HepG2 (cell line): ENCODE measurements around the gene PAQR6. TPM values are rescaled to one million over a fixed set of nuclear protein-coding genes. Genes with fewer than 3 reads are reported as not detected.
A peak's percentile ranks its signal among the peaks of the same experiment; 100 is the strongest.

Source experiments
- ATF7 ChIP-seq, 2 experiments: fragments of 450-650 bp in 1 of 2; sonication (generic) in 1 of 2; formaldehyde crosslinking in 1 of 2; IDR thresholded peaks; 2 replicates each; pipeline versions ENCODE4 v1.4.0 to v1.6.1; 2016 to 2020; ENCODE audit warnings: antibody characterized with exemption in 1 of 2, mild to moderate bottlenecking in 1 of 2, missing genetic modification reagents in 1 of 2
- IKZF4 ChIP-seq: sonication (generic); formaldehyde crosslinking; IDR thresholded peaks from 2 replicates; pipeline ENCODE4 v1.5.1; 2020; ENCODE audit warnings: borderline replicate concordance, mild to moderate bottlenecking, low read depth, missing genetic modification reagents; ENCODE audit errors: not compliant biosample characterization
- KDM4B ChIP-seq: sonication (generic); formaldehyde crosslinking; IDR thresholded peaks from 2 replicates; pipeline ENCODE4 v1.4.0; 2020; ENCODE audit warnings: missing genetic modification reagents
- MAFG ChIP-seq: sonication (generic); formaldehyde crosslinking; IDR thresholded peaks from 2 replicates; pipeline ENCODE4 v1.5.1; 2020; ENCODE audit warnings: mild to moderate bottlenecking, missing genetic modification reagents
- MEF2D ChIP-seq: sonication (generic); formaldehyde crosslinking; IDR thresholded peaks from 2 replicates; pipeline ENCODE4 v1.5.1; 2020; ENCODE audit warnings: mild to moderate bottlenecking, missing genetic modification reagents
- MLX ChIP-seq: IDR thresholded peaks from 2 replicates; pipeline ENCODE4 v1.6.1; 2016
- MYC ChIP-seq: sonication (generic); formaldehyde crosslinking; IDR thresholded peaks from 2 replicates; pipeline ENCODE4 v1.9.0; 2021; ENCODE audit warnings: missing genetic modification reagents, borderline replicate concordance
- NFKB2 ChIP-seq: sonication (generic); formaldehyde crosslinking; IDR thresholded peaks from 2 replicates; pipeline ENCODE4 v1.4.0; 2020; ENCODE audit warnings: missing genetic modification reagents, borderline replicate concordance
- PATZ1 ChIP-seq: sonication (generic); formaldehyde crosslinking; IDR thresholded peaks from 2 replicates; pipeline ENCODE4 v1.4.0; 2020; ENCODE audit warnings: missing genetic modification reagents
- RAD51 ChIP-seq: fragments of 450-650 bp; IDR thresholded peaks from 2 replicates; pipeline ENCODE4 v1.6.1; 2016; ENCODE audit warnings: borderline replicate concordance
- RBM22 ChIP-seq: fragments of 200-400 bp; formaldehyde crosslinking; optimal IDR thresholded peaks from 2 replicates; pipeline ENCODE3; 2017; ENCODE audit warnings: mild to moderate bottlenecking, low read length, moderate library complexity
- REPIN1 ChIP-seq: sonication (generic); formaldehyde crosslinking; IDR thresholded peaks from 2 replicates; pipeline ENCODE4 v1.8.0; 2022; ENCODE audit warnings: missing genetic modification reagents, low read depth, mild to moderate bottlenecking, borderline replicate concordance
- SKI ChIP-seq: fragments of 450-650 bp; IDR thresholded peaks from one replicate; pipeline ENCODE4 v1.6.1; 2018; ENCODE audit warnings: mild to moderate bottlenecking; ENCODE audit not compliant: partially characterized antibody
- SP5 ChIP-seq: IDR thresholded peaks from 2 replicates; pipeline ENCODE4 v1.6.1; 2016; ENCODE audit warnings: low read depth, borderline replicate concordance
- TEAD3 ChIP-seq: optimal IDR thresholded peaks from 2 replicates; pipeline ENCODE3; 2016; ENCODE audit warnings: borderline replicate concordance
- ZNF282 ChIP-seq: fragments of 450-650 bp; IDR thresholded peaks from 2 replicates; pipeline ENCODE4 v1.6.1; 2018; ENCODE audit not compliant: partially characterized antibody
- ZNF570 ChIP-seq: sonication (generic); formaldehyde crosslinking; IDR thresholded peaks from 2 replicates; pipeline ENCODE4 v1.4.0; 2020; ENCODE audit warnings: mild to moderate bottlenecking, missing genetic modification reagents, borderline replicate concordance
- ZNF709 ChIP-seq: sonication (generic); formaldehyde crosslinking; IDR thresholded peaks from 2 replicates; pipeline ENCODE4 v1.5.0; 2020; ENCODE audit warnings: mild to moderate bottlenecking, missing genetic modification reagents
- ZNF788 ChIP-seq: sonication (generic); formaldehyde crosslinking; IDR thresholded peaks from 2 replicates; pipeline ENCODE4 v1.5.0; 2020; ENCODE audit warnings: mild to moderate bottlenecking, missing genetic modification reagents, borderline replicate concordance
- polyA plus RNA-seq, 8 experiments: library from polyadenylated mRNA; depleted of rRNA in 3 of 8; stranded (reverse) in 7 of 8; unstranded in 1 of 8; fragments of >200 nt; fragmentation: Illumina TruSeq in 4 of 8; extraction: Trizol in 4 of 8; gene quantifications; 2 replicates each; pipeline versions ENCODE4 v1.2.1 to v1.2.3, GENCODE V29; 2011 to 2016; ENCODE audit warnings: low read depth in 4 of 8, missing spikeins in 1 of 8, mixed read lengths in 1 of 8; ENCODE audit not compliant: insufficient read depth in 1 of 8
- total RNA-seq, 5 experiments: library from RNA; depleted of rRNA; stranded (reverse); fragments of >200 nt; fragmentation: Illumina TruSeq; extraction: Trizol; gene quantifications; 2 replicates each; pipeline ENCODE4 v1.2.3, GENCODE V29; 2016; ENCODE audit warnings: low read depth in 1 of 5
- TF ChIP-seq, protein P1 (sequence below): sonication (generic); formaldehyde crosslinking; conservative IDR thresholded peaks from 2 replicates; pipeline ENCODE4 v1.4.0; 2020; ENCODE audit warnings: missing genetic modification reagents
- TF ChIP-seq, protein P2 (sequence below): sonication (generic); formaldehyde crosslinking; IDR thresholded peaks from 2 replicates; pipeline ENCODE4 v1.9.0; 2021; ENCODE audit warnings: missing genetic modification reagents, mild to moderate bottlenecking, borderline replicate concordance

Gene PAQR6
- total and polyA plus RNA-seq, 2 of the 13 experiments (the other 11 are each of a cell fraction or from before 2014, with no cell fraction given): 0.82 to 1.4 TPM

DNA sequence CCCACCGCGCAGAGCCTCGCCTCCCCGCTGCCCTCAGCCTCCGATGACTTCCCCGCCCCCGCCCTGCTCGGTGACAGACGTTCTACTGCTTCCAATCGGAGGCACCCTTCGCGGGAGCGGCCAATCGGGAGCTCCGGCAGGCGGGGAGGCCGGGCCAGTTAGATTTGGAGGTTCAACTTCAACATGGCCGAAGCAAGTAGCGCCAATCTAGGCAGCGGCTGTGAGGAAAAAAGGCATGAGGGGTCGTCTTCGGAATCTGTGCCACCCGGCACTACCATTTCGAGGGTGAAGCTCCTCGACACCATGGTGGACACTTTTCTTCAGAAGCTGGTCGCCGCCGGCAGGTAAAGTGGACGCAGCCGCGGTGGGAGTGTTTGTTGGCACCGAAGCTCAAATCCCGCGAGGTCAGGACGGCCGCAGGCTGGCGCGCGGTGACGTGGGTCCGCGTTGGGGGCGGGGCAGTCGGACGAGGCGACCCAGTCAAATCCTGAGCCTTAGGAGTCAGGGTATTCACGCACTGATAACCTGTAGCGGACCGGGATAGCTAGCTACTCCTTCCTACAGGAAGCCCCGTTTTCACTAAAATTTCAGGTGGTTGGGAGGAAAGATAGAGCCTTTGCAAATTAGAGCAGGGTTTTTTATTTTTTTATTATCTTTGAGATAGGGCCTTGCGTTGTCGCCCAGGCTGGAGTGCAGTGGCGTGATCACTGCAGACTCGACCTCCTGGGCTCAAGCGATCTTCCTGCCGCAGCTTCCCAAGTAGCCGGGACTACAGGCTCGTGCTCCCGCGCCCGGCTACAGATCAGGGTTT, 34.8 kb downstream of the PAQR6 start, which contains the start of gene PMF1 (continued):
- TF ChIP-seq PATZ1 (CRISPR knock-in tag) (peak; percentile 4; the same call in 1 of the 2 replicates), IKZF4 (CRISPR knock-in tag) (no peak), SP5 (peak; percentile 87), ZNF570 (no peak), ZNF282 (no peak), NFKB2 (CRISPR knock-in tag) (peak; percentile 77; the same call in 1 of the 2 replicates), ZNF788 (0 out of 2 replicates have a peak, but pooled peaks have one; percentile 41), MYC (CRISPR knock-in tag) (peak; percentile 87), MEF2D (CRISPR knock-in tag) (peak; percentile 50; the same call in 1 of the 2 replicates), ZNF709 (CRISPR knock-in tag) (no peak), ATF7 (IDR thresholded peaks at IDR 0.05) (no peak), ATF7 (CRISPR knock-in tag; IDR thresholded peaks at IDR 0.05) (peak; percentile 44; the same call in 1 of the 2 replicates), RAD51 (no peak), SKI (no peak), TEAD3 (CRISPR knock-in tag) (peak; percentile 14), MLX (CRISPR knock-in tag) (no peak), KDM4B (CRISPR knock-in tag) (no peak; the same call in 1 of the 2 replicates), REPIN1 (CRISPR knock-in tag) (no peak; the same call in 1 of the 2 replicates), RBM22 (peak; percentile 93), MAFG (CRISPR knock-in tag) (no peak)
- TF ChIP-seq, protein P1, sequence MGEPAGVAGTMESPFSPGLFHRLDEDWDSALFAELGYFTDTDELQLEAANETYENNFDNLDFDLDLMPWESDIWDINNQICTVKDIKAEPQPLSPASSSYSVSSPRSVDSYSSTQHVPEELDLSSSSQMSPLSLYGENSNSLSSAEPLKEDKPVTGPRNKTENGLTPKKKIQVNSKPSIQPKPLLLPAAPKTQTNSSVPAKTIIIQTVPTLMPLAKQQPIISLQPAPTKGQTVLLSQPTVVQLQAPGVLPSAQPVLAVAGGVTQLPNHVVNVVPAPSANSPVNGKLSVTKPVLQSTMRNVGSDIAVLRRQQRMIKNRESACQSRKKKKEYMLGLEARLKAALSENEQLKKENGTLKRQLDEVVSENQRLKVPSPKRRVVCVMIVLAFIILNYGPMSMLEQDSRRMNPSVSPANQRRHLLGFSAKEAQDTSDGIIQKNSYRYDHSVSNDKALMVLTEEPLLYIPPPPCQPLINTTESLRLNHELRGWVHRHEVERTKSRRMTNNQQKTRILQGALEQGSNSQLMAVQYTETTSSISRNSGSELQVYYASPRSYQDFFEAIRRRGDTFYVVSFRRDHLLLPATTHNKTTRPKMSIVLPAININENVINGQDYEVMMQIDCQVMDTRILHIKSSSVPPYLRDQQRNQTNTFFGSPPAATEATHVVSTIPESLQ (CRISPR knock-in tag): 0 out of 2 replicates have a peak, but pooled peaks have one; percentile 23
- TF ChIP-seq, protein P2, sequence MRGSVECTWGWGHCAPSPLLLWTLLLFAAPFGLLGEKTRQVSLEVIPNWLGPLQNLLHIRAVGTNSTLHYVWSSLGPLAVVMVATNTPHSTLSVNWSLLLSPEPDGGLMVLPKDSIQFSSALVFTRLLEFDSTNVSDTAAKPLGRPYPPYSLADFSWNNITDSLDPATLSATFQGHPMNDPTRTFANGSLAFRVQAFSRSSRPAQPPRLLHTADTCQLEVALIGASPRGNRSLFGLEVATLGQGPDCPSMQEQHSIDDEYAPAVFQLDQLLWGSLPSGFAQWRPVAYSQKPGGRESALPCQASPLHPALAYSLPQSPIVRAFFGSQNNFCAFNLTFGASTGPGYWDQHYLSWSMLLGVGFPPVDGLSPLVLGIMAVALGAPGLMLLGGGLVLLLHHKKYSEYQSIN: no peak
